H9 (cell line): ENCODE data around the gene ROBO1. TPM values are rescaled to one million over a fixed set of nuclear protein-coding genes. Genes with fewer than 3 reads are reported as not detected.
"Not testable (repeated sequence)": the region's sequence is repeated elsewhere in the genome, so short reads cannot be mapped to it uniquely, and the experiment has no call there.

ENCODE experiments used
- DNase-seq: peaks from one replicate; pipeline ENCODE4 v3.0.0-alpha.2; 2017
- H2AFZ ChIP-seq: one replicate; pipeline ENCODE4 v1.6.1; 2013; ENCODE audit warnings: mild to moderate bottlenecking, low read length, control low read depth, moderate library complexity
- H2AK5ac ChIP-seq: 2 replicates; pipeline ENCODE4 v1.6.1; 2013; ENCODE audit warnings: low read length, control low read depth, mixed read lengths; ENCODE audit not compliant: insufficient read length
- H2BK120ac ChIP-seq: one replicate; pipeline ENCODE4 v1.6.1; 2013; ENCODE audit warnings: low read depth, mild to moderate bottlenecking, low read length, control low read depth, inconsistent platforms; ENCODE audit not compliant: poor library complexity, severe bottlenecking
- H2BK12ac ChIP-seq: 2 replicates; pipeline ENCODE4 v1.6.1; 2013; ENCODE audit warnings: low read length, control low read depth, mixed read lengths, low read depth; ENCODE audit not compliant: insufficient read length
- H2BK15ac ChIP-seq: 2 replicates; pipeline ENCODE4 v1.6.1; 2013; ENCODE audit warnings: low read depth, low read length, control low read depth
- H2BK20ac ChIP-seq: one replicate; pipeline ENCODE4 v1.6.1; 2013; ENCODE audit warnings: low read depth, mild to moderate bottlenecking, low read length, control low read depth, inconsistent platforms; ENCODE audit not compliant: poor library complexity, severe bottlenecking
- H2BK5ac ChIP-seq: 2 replicates; pipeline ENCODE4 v1.6.1; 2013; ENCODE audit warnings: low read length, control low read depth, mixed read lengths; ENCODE audit not compliant: insufficient read length
- H3K14ac ChIP-seq: 2 replicates; pipeline ENCODE4 v1.6.1; 2013; ENCODE audit warnings: low read length, control low read depth; ENCODE audit not compliant: insufficient read depth
- H3K18ac ChIP-seq: 2 replicates; pipeline ENCODE4 v1.6.1; 2013; ENCODE audit warnings: low read depth, mild to moderate bottlenecking, mixed read lengths, low read length, control low read depth; ENCODE audit not compliant: insufficient read length
- H3K23ac ChIP-seq: 2 replicates; pipeline ENCODE4 v1.6.1; 2013; ENCODE audit warnings: low read length, control low read depth, mixed read lengths, low read depth; ENCODE audit not compliant: insufficient read length
- H3K23me2 ChIP-seq: 2 replicates; pipeline ENCODE4 v1.6.1; 2013; ENCODE audit warnings: low read depth, mild to moderate bottlenecking, mixed read lengths, low read length, control low read depth; ENCODE audit not compliant: insufficient read length, poor library complexity, severe bottlenecking
- H3K27ac ChIP-seq: 2 replicates; pipeline ENCODE4 v1.5.1; 2013; ENCODE audit warnings: low read length, control low read depth, mixed read lengths, low read depth; ENCODE audit not compliant: insufficient read length
- H3K27me3 ChIP-seq: 2 replicates; pipeline ENCODE4 v1.6.1; 2013; ENCODE audit warnings: low read length, control low read depth, inconsistent platforms; ENCODE audit not compliant: insufficient read depth
- H3K4ac ChIP-seq: 2 replicates; pipeline ENCODE4 v1.6.1; 2013; ENCODE audit warnings: low read depth, mild to moderate bottlenecking, control low read depth, inconsistent platforms, low read length, moderate library complexity
- H3K4me1 ChIP-seq: 2 replicates; pipeline ENCODE4 v1.6.1; 2013; ENCODE audit warnings: low read length, control low read depth, inconsistent platforms; ENCODE audit not compliant: insufficient read depth
- H3K4me2 ChIP-seq: 2 replicates; pipeline ENCODE4 v1.6.1; 2013; ENCODE audit warnings: low read length, control low read depth, mixed read lengths; ENCODE audit not compliant: insufficient read length, insufficient read depth
- H3K56ac ChIP-seq: 2 replicates; pipeline ENCODE4 v1.6.1; 2013; ENCODE audit warnings: low read depth, mild to moderate bottlenecking, mixed read lengths, low read length, control low read depth; ENCODE audit not compliant: insufficient read length
- H3K79me1 ChIP-seq: 2 replicates; pipeline ENCODE4 v1.6.1; 2013; ENCODE audit warnings: low read depth, mild to moderate bottlenecking, moderate library complexity, low read length, control low read depth, inconsistent platforms; ENCODE audit not compliant: insufficient read depth, poor library complexity, severe bottlenecking
- H3K79me2 ChIP-seq: 2 replicates; pipeline ENCODE4 v1.6.1; 2013; ENCODE audit warnings: low read length, control low read depth, inconsistent platforms; ENCODE audit not compliant: insufficient read depth
- H3K9ac ChIP-seq: 2 replicates; pipeline ENCODE4 v1.6.1; 2013; ENCODE audit warnings: low read length, control low read depth, mixed read lengths; ENCODE audit not compliant: insufficient read length; ENCODE audit errors: extremely low read depth
- H3K9me3 ChIP-seq: one replicate; pipeline ENCODE4 v1.6.1; 2013; ENCODE audit warnings: low read depth, low read length, inconsistent platforms; ENCODE audit not compliant: control insufficient read depth
- H3T11ph ChIP-seq: one replicate; pipeline ENCODE4 v1.6.1; 2013; ENCODE audit warnings: mild to moderate bottlenecking, low read length, control low read depth, inconsistent platforms
- H4K20me1 ChIP-seq: one replicate; pipeline ENCODE4 v1.6.1; 2013; ENCODE audit not compliant: control insufficient read depth, insufficient read length, insufficient read depth
- H4K5ac ChIP-seq: 2 replicates; pipeline ENCODE4 v1.6.1; 2013; ENCODE audit warnings: low read depth, mild to moderate bottlenecking, mixed read lengths, low read length, control low read depth; ENCODE audit not compliant: insufficient read length
- H4K8ac ChIP-seq: replicated peaks from 2 replicates; pipeline ENCODE4 v1.6.1; 2013; ENCODE audit warnings: low read length, control low read depth, mixed read lengths, low read depth; ENCODE audit not compliant: insufficient read length
- H4K91ac ChIP-seq: 2 replicates; pipeline ENCODE4 v1.6.1; 2013; ENCODE audit warnings: low read depth, mild to moderate bottlenecking, moderate library complexity, mixed read lengths, low read length, control low read depth; ENCODE audit not compliant: insufficient read length
- H3K27ac Mint-ChIP-seq, 3 experiments: 2 replicates in 2 of 3; 3 replicates in 1 of 3; pipeline ENCODE4 v1.8.0; 2020 to 2021; ENCODE audit warnings: mixed read lengths in 3 of 3, mild to moderate bottlenecking in 1 of 3, moderate library complexity in 1 of 3
- H3K27me3 Mint-ChIP-seq: 2 replicates; pipeline ENCODE4 v1.8.0; 2021; ENCODE audit warnings: low read depth, mild to moderate bottlenecking, moderate library complexity, mixed read lengths
- H3K36me3 Mint-ChIP-seq, 3 experiments: 2 replicates in 2 of 3; 3 replicates in 1 of 3; pipeline ENCODE4 v1.8.0; 2020 to 2021; ENCODE audit warnings: low read depth in 3 of 3, mixed read lengths in 3 of 3; ENCODE audit not compliant: insufficient read depth in 1 of 3
- H3K4me1 Mint-ChIP-seq, 2 experiments: 2 replicates each; pipeline ENCODE4 v1.8.0; 2020; ENCODE audit warnings: mixed read lengths in 2 of 2
- H3K4me3 Mint-ChIP-seq, 2 experiments: 2 replicates in 1 of 2; 3 replicates in 1 of 2; pipeline ENCODE4 v1.8.0; 2020 to 2021; ENCODE audit warnings: mild to moderate bottlenecking in 2 of 2, mixed read lengths in 2 of 2, moderate library complexity in 1 of 2
- H3K9me3 Mint-ChIP-seq, 2 experiments: 2 replicates in 1 of 2; 3 replicates in 1 of 2; pipeline ENCODE4 v1.8.0; 2020; ENCODE audit warnings: mild to moderate bottlenecking in 2 of 2, mixed read lengths in 2 of 2, moderate library complexity in 1 of 2
- WGBS: extraction: QIAGEN DNeasy Blood & Tissue Kit; methylation state at CpG from one replicate; pipeline ENCODE4 v1.1.7; 2013; ENCODE audit warnings: missing lambda C conversion rate, low lambda C conversion rate, mixed read lengths; ENCODE audit not compliant: insufficient read length; ENCODE audit errors: extremely low coverage; 5-methylcytosine and 5-hydroxymethylcytosine counted together
- total RNA-seq: library from RNA; stranded (reverse); gene quantifications from 2 replicates; pipeline ENCODE4 v1.2.1, GENCODE V29; 2021
- TF ChIP-seq, protein P1 (sequence below): fragments of 200-600 bp; sonication (generic); conservative IDR thresholded peaks from 3 replicates; pipeline ENCODE4 v1.8.0; 2021; ENCODE audit warnings: antibody characterized with exemption, mild to moderate bottlenecking

ROBO1 gene
- total RNA-seq, 1 experiment from 2014 or later = 62.7 TPM

GRCh38 chr3:79506751-79507150, 261.0 kb downstream of the ROBO1 start:
- H2AK5ac ChIP-seq = no peak overlapping the region
- H3K4me1 ChIP-seq = no peaks in the 10 kb centered on the region
- no peak overlapping the region for H3K23ac ChIP-seq
- H3K36me3 Mint-ChIP-seq = no peaks in the 10 kb centered on the region
- no peak overlapping the region for H2AFZ ChIP-seq
- H2BK120ac ChIP-seq = no peak overlapping the region
- no peak overlapping the region for H3K27ac ChIP-seq
- H3K27ac Mint-ChIP-seq = no peak overlapping the region
- no peak overlapping the region for H4K5ac ChIP-seq
- no peak overlapping the region for H3K9ac ChIP-seq
- H3K4me2 ChIP-seq = no peak overlapping the region
- H3K23me2 ChIP-seq = no peaks in the 10 kb centered on the region
- no peak overlapping the region for H3K18ac ChIP-seq
- no peak overlapping the region for H3K4ac ChIP-seq
- H3K14ac ChIP-seq = no peak overlapping the region
- H3T11ph ChIP-seq = no peak overlapping the region
- TF ChIP-seq, protein P1, sequence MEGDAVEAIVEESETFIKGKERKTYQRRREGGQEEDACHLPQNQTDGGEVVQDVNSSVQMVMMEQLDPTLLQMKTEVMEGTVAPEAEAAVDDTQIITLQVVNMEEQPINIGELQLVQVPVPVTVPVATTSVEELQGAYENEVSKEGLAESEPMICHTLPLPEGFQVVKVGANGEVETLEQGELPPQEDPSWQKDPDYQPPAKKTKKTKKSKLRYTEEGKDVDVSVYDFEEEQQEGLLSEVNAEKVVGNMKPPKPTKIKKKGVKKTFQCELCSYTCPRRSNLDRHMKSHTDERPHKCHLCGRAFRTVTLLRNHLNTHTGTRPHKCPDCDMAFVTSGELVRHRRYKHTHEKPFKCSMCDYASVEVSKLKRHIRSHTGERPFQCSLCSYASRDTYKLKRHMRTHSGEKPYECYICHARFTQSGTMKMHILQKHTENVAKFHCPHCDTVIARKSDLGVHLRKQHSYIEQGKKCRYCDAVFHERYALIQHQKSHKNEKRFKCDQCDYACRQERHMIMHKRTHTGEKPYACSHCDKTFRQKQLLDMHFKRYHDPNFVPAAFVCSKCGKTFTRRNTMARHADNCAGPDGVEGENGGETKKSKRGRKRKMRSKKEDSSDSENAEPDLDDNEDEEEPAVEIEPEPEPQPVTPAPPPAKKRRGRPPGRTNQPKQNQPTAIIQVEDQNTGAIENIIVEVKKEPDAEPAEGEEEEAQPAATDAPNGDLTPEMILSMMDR = no peak
- H4K8ac ChIP-seq = no peak overlapping the region
- no peaks in the 10 kb centered on the region for H3K27me3 ChIP-seq
- peaks cover 0 to 2% of the 10 kb centered on the region in 2 experiments; a peak in 2 of 5 replicates for H3K9me3 Mint-ChIP-seq
- H2BK20ac ChIP-seq = no peak overlapping the region
- H3K56ac ChIP-seq = no peak overlapping the region
- no peak for DNase-seq
- no CpG with 5 or more reads among the region's 1 CpG for WGBS
- no peak overlapping the region for H2BK12ac ChIP-seq
- no peaks in the 10 kb centered on the region for H3K9me3 ChIP-seq
- H4K20me1 ChIP-seq = no peaks in the 10 kb centered on the region
- peaks cover 4 to 5% of the 10 kb centered on the region in 2 experiments for H3K4me1 Mint-ChIP-seq
- H3K79me1 ChIP-seq = no peaks in the 10 kb centered on the region
- H2BK5ac ChIP-seq = no peak overlapping the region
- no peak overlapping the region for H4K91ac ChIP-seq
- H3K27me3 Mint-ChIP-seq = no peaks in the 10 kb centered on the region
- no peaks in the 10 kb centered on the region for H3K79me2 ChIP-seq
- H3K4me3 Mint-ChIP-seq = no peak overlapping the region
- H2BK15ac ChIP-seq = no peak overlapping the region

DNA sequence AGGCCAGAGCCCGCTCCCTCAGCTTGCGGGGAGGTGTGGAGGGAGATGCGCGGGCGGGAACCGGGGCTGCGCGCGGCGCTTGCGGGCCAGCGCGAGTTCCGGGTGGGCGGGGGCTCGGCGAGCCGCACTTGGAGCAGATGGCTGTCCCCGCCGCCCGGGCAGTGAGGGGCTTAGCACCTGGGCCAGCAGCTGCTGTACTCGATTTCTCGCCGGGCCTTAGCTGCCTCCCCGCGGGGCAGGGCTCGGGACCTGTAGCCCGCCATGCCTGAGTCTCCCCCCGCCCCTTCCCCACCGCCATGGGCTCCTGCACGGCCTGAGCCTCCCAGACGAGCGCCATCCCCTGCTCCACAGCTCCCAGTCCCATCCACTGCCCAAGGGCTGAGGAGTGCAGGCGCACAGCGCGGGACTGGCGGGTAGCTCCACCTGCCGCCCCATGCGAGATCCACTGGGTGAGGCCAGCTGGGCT, 265.5 kb downstream of the ROBO1 start:
- H3K4ac ChIP-seq, H3K36me3 Mint-ChIP-seq, H3K27ac Mint-ChIP-seq, H4K5ac ChIP-seq, H2AK5ac ChIP-seq, H3K27me3 ChIP-seq, H2BK5ac ChIP-seq, H3T11ph ChIP-seq, H3K23me2 ChIP-seq, H3K23ac ChIP-seq, H3K4me1 ChIP-seq, H4K91ac ChIP-seq, H2AFZ ChIP-seq, H3K4me3 Mint-ChIP-seq, H3K9me3 Mint-ChIP-seq, H3K56ac ChIP-seq, H3K79me1 ChIP-seq, H2BK120ac ChIP-seq, H3K14ac ChIP-seq, H2BK15ac ChIP-seq, H2BK20ac ChIP-seq, H3K9ac ChIP-seq, H4K20me1 ChIP-seq, H3K18ac ChIP-seq, H4K8ac ChIP-seq, H3K79me2 ChIP-seq, DNase-seq, H3K9me3 ChIP-seq, H3K27ac ChIP-seq, H3K27me3 Mint-ChIP-seq, H3K4me2 ChIP-seq, H3K4me1 Mint-ChIP-seq, H2BK12ac ChIP-seq: not testable (repeated sequence)
- no CpG with 5 or more reads among the region's 39 CpGs for WGBS
